ENCODE results near the gene GFOD1.

The GFOD1 gene

DNA sequence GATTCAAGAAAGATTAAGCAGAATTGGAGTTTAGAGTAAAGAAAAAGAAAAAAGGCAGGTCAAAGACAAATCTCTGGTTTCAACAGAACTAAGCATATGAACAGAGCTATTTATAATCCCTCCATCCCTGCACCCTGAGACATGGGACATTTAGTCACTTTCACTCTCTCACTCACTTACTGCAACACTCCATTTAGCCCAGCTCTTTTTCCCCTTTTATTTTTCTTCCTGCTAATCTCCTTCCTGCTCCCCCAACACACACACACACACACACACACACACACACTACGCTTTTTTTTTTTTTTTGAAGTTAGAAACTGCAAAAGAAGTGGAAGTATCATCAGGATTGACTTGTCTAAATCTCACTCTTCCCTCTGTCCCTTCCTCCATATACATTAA, 113.9 kb downstream of the GFOD1 start:
- DNase-seq (ENCODE audit: low read depth): no peak

GRCh38 chr6:13372688-13373487, 114.5 kb downstream of the GFOD1 start:
- no peak for DNase-seq (ENCODE audit: low read depth)

GRCh38 chr6:13372076-13372475, 115.3 kb downstream of the GFOD1 start:
- DNase-seq (ENCODE audit: low read depth): no peak

DNA sequence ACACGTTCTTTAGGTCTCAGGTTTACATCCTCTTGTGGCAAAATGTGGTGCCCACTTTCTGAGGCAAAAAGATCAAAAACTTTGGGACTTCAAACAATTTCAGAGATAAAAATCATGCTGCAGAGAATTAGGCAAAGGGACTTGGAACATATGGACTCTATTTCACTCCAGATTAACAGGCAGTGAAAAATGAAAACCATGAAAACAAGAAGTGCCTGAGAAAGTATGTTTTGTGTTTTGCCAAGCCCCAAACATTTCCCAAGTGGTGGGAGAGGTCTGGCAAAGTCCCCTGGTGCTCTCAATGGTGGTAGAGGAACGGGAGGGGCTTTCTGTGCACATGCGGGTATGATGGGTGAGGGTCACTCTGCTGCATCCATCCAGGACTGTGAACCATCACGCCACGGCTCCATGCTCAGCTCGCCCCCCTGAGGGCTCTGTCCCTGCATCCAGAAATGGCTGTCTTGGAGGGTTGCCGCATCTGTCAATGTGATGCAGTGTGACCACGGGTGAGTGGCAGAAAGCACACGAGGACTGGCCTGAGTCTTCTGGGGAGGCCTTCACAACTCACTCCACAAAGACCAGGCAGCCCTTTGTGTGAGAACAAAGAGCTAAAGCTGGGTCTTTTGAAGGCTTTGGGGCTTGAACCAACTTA, 115.9 kb downstream of the GFOD1 start:
- no peak for DNase-seq (ENCODE audit: low read depth)

- DNase-seq (ENCODE audit: low read depth): no peak
Observed at GRCh38 chr6:13370623-13371022, 116.8 kb downstream of the GFOD1 start.

- no peak for DNase-seq (ENCODE audit: low read depth)
Observed at GRCh38 chr6:13369591-13369990, 117.8 kb downstream of the GFOD1 start.

GRCh38 chr6:13368731-13369115, 118.7 kb downstream of the GFOD1 start:
- DNase-seq (ENCODE audit: low read depth): no peak

- DNase-seq (ENCODE audit: low read depth): no peak
Observed at GRCh38 chr6:13368079-13368730, 119.2 kb downstream of the GFOD1 start.

DNA sequence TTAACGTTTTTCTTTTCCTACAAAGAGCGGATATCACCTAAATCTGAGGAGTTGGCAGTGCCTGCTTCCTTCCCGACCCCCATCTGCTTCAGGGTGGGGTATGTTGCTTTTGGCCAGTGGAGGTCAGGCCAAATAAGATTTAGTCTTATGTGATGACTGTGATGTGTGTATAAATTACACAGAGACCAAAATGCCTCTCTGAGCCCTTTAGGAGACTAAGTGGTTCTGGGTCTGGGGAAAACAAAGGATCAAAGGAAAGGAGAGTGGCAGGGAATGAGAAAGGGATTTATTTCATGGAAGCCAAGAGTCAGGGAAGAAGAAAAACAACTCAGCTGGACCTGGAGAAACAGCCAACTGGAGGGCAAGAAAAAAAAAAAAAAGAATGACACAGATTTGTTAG, 120.0 kb downstream of the GFOD1 start:
- no peak for DNase-seq (ENCODE audit: low read depth)

DNA sequence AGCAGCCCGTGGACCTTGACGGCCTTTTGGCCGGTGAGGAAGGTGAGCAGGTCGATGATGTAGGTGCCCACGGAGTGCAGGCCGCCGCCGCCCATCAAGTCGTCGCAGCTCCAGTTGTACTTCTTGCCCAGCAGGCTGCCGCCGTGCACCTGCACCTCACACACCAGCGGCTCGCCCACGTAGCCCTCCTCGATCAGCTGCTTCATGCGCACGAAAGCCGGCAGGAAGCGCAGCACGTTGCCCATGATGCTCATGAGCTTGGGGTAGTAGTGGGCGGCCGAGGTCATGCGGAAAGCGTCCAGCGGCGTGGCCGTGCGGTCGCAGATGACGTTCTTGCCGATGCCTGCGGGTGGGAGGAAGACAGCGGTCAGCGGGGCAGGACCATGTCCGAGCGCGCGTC, 122.1 kb downstream of the GFOD1 start:
- DNase-seq (ENCODE audit: low read depth): no peak

GRCh38 chr6:13364842-13365241, 122.6 kb downstream of the GFOD1 start:
- DNase-seq (ENCODE audit: low read depth): no peak

- no peak for DNase-seq (ENCODE audit: low read depth)
Observed at GRCh38 chr6:13362412-13362811, 125.0 kb downstream of the GFOD1 start.

GRCh38 chr6:13360671-13361540, 126.5 kb downstream of the GFOD1 start:
- no peak for DNase-seq (ENCODE audit: low read depth)

DNA sequence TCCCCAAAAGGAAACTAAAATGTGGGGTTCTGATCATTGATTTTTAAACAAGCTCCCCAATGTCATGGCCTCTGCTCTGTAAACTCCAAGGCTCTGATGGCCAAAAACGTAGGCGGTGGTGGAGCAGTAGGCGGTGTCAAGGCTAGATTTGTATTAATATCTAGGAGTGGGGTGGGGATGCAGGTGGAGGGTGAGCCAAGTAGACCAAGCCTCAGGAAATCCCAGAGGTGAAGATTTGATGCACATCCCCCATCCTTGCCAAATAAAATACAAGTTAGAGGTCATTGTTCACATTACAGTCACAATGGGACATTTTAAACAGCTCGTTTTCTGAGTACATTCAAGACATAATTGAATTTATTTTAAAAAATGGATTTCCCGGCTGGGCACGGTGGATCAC, 128.1 kb downstream of the GFOD1 start:
- no peak for DNase-seq (ENCODE audit: low read depth)

DNA sequence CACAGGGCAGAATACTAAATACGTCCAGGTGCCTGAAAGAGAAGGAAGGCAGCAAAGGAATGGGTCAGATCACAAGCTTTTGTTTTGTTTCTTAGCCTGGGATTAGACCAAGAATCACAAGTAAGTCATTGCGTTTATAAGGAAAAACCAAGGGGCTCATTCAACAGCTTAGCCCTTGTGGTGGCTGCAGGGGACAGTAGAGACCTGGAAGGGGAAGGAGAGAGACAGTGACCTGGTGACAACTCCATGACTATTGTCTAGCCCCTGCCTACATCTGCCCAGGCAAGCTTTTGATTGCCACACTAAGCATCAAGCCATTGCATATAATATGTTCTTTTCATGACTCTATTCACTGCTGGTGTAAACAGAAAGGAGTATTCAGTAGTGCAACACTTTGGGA, 128.9 kb downstream of the GFOD1 start:
- no peak for DNase-seq (ENCODE audit: low read depth)

GRCh38 chr6:13357551-13358075, 129.8 kb downstream of the GFOD1 start:
- DNase-seq (ENCODE audit: low read depth): no peak

DNA sequence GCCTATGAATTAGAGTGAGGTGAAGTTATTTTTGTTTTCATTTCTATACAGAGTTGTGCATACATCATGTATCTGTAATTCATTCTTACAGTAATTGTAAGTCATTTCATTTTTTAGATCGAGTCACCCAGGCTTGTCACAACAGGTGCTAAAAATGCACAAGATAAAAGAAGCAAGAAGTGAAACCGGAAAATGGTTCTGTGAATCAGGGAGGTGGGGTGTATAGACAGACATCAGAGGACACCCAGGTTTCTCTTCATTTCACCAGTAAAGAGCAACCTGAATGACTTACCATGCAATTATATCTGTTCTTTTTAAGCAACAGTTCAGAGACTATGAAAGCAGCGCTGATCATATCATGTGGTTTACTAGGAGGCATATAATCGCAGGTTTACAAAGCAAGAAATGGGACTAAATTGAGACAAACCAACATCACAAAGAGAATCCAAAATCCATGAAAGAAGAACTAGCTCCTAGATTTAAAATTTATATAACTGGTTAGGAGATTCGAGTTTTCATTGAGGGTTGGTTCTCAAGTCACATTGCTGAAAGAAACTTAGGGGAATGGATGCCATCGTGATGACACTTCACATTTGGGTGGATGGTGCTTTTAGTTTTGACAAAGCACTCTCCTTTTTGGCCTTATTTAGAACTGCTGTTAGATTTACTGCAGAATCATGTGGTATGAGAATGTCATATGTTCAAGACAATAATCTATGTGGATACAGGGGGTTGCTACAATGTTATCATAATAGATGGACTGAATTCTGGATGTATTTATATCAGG, 131.2 kb downstream of the GFOD1 start:
- no peak for DNase-seq (ENCODE audit: low read depth)

GRCh38 chr6:13355043-13355945, 132.1 kb downstream of the GFOD1 start:
- no peak for DNase-seq (ENCODE audit: low read depth)

DNA sequence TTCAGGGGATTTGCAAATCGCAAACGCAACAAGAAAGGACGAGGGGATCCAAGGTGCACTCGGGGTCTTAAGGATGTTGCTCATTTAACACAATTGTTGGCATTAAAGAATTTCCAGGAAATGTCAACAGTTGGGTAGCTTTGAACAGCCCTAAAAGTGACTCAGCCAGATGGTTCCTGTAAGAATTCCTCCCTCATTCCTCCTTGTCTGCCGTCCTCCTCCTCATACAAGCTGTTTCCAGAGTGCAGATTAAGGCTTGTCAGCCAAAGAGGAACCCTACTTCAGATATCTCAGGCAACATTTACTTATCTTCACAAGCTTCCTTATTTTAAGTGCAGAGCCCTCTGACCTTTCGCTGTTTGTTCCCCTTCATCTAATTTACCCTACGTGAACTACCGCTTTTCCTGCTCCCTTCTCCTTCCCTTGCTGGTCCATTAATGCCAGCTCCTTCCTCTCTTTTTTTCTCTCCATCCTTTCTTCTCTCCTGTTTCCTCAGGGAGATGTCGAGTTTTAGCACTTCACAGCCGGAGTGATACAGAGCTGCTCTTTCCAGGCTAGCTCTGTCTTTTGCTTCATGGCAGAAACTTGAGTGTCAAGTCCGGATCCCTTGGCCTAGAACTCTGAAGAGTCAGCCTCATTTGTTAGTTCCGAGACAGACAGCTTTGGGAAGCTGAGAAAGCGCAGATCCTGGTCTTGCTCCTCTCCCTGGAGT, 132.9 kb downstream of the GFOD1 start:
- DNase-seq (ENCODE audit: low read depth): no peak

DNA sequence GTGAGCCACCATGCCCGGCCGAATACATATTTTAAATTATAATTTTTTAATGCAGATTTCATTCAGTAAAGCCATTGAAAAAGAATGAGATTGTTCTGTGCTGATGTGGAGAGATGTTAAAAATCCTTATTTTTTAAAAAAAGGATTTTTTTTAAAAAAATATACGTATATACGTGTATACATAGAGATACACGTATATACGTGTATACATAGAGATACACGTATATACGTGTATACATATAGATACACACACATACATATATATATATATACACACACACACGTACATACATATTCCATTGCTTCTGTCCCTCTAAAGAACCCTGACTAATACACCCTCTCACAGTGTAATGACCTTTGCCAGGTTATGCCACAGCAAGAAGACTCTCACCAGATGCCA, 135.2 kb downstream of the GFOD1 start:
- no peak for DNase-seq (ENCODE audit: low read depth)
